ENCODE results near the gene TRIM27.
"Not testable (repeated sequence)": the region's sequence is repeated elsewhere in the genome, so short reads cannot be mapped to it uniquely, and the experiment has no call there.

Gene TRIM27

GRCh38 chr6:28871335-28872156, 52.2 kb downstream of the TRIM27 start:
- DNase-seq (ENCODE audit: low read depth), result no peak
- H3K4me3 ChIP-seq (ENCODE audit: low read depth, low read length), result no peak overlapping the region

GRCh38 chr6:28868873-28869272, 54.9 kb downstream of the TRIM27 start:
- no peak overlapping the region for H3K4me3 ChIP-seq (ENCODE audit: low read depth, low read length)
- no peak for DNase-seq (ENCODE audit: low read depth)

GRCh38 chr6:28867086-28867409, 56.7 kb downstream of the TRIM27 start:
- no peak for DNase-seq (ENCODE audit: low read depth)
- H3K4me3 ChIP-seq (ENCODE audit: low read depth, low read length), result peak overlapping the region; percentile 64

- DNase-seq (ENCODE audit: low read depth), result not testable (repeated sequence)
- peak overlapping the region; percentile 64 for H3K4me3 ChIP-seq (ENCODE audit: low read depth, low read length)
Observed at GRCh38 chr6:28866205-28867085, 57.3 kb downstream of the TRIM27 start.

- H3K4me3 ChIP-seq (ENCODE audit: low read depth, low read length), result peak overlapping the region; percentile 64
- DNase-seq (ENCODE audit: low read depth), result no peak
Observed at GRCh38 chr6:28865401-28866204, 58.2 kb downstream of the TRIM27 start.

GRCh38 chr6:28864326-28864923, 59.4 kb downstream of the TRIM27 start:
- DNase-seq (ENCODE audit: low read depth), result no peak
- H3K4me3 ChIP-seq (ENCODE audit: low read depth, low read length), result peak overlapping the region; percentile 74

- H3K4me3 ChIP-seq (ENCODE audit: low read depth, low read length), result peak overlapping the region; percentile 74
- DNase-seq (ENCODE audit: low read depth), result peak; percentile 25
Observed at GRCh38 chr6:28863604-28864325, 60.0 kb downstream of the TRIM27 start.

- H3K4me3 ChIP-seq (ENCODE audit: low read depth, low read length), result no peak overlapping the region
- no peak for DNase-seq (ENCODE audit: low read depth)
Observed at GRCh38 chr6:28862077-28862476, 61.7 kb downstream of the TRIM27 start.

- H3K4me3 ChIP-seq (ENCODE audit: low read depth, low read length), result no peak overlapping the region
- no peak for DNase-seq (ENCODE audit: low read depth)
Observed at GRCh38 chr6:28861339-28861738, 62.4 kb downstream of the TRIM27 start.

- DNase-seq (ENCODE audit: low read depth), result no peak
- H3K4me3 ChIP-seq (ENCODE audit: low read depth, low read length), result no peak overlapping the region
Observed at GRCh38 chr6:28860581-28860980, 63.2 kb downstream of the TRIM27 start.

GRCh38 chr6:28858963-28859362, 64.8 kb downstream of the TRIM27 start:
- no peak for DNase-seq (ENCODE audit: low read depth)
- H3K4me3 ChIP-seq (ENCODE audit: low read depth, low read length), result no peak overlapping the region

GRCh38 chr6:28856620-28857005, 67.2 kb downstream of the TRIM27 start:
- no peak overlapping the region for H3K4me3 ChIP-seq (ENCODE audit: low read depth, low read length)
- DNase-seq (ENCODE audit: low read depth), result no peak

- not testable (repeated sequence) for H3K4me3 ChIP-seq (ENCODE audit: low read depth, low read length); DNase-seq (ENCODE audit: low read depth)
Observed at GRCh38 chr6:28854405-28854804, 69.4 kb downstream of the TRIM27 start.

Measured in skeletal muscle cell (primary cell).